NCI-H1105 (cell line): ENCODE results near the gene ALAD.
"Not testable (repeated sequence)": the region's sequence is repeated elsewhere in the genome, so short reads cannot be mapped to it uniquely, and the experiment has no call there.

Source experiments
- DNase-seq: peaks from one replicate; lab custom pipeline; 2025; lab: John Stamatoyannopoulos, UW

ALAD gene

GRCh38 chr9:113373676-113374392 lies 27.2 kb downstream of the ALAD start:
- DNase-seq: no peak

GRCh38 chr9:113373256-113373655 lies 27.8 kb downstream of the ALAD start:
- DNase-seq: no peak

- no peak for DNase-seq
Observed at GRCh38 chr9:113372059-113372458, 29.0 kb downstream of the ALAD start.

GRCh38 chr9:113370806-113371325 lies 30.2 kb downstream of the ALAD start:
- DNase-seq: peak; percentile 77

- no peak for DNase-seq
Observed at GRCh38 chr9:113369855-113370140, 31.3 kb downstream of the ALAD start.

GRCh38 chr9:113368982-113369854 lies 31.9 kb downstream of the ALAD start:
- DNase-seq: no peak

- DNase-seq: no peak
Observed at GRCh38 chr9:113368348-113368981, 32.6 kb downstream of the ALAD start.

GRCh38 chr9:113365652-113366051 lies 35.4 kb downstream of the ALAD start:
- DNase-seq: not testable (repeated sequence)

GRCh38 chr9:113364951-113365350 lies 36.1 kb downstream of the ALAD start:
- no peak for DNase-seq

GRCh38 chr9:113363336-113363735 lies 37.7 kb downstream of the ALAD start:
- no peak for DNase-seq

- DNase-seq: no peak
Observed at GRCh38 chr9:113361304-113362018, 39.6 kb downstream of the ALAD start.

GRCh38 chr9:113360242-113360842 lies 40.7 kb downstream of the ALAD start:
- DNase-seq: no peak

GRCh38 chr9:113359385-113359784 lies 41.7 kb downstream of the ALAD start:
- DNase-seq: no peak

- DNase-seq: no peak
Observed at GRCh38 chr9:113356686-113357292, 44.3 kb downstream of the ALAD start.

GRCh38 chr9:113355040-113355596 lies 46.0 kb downstream of the ALAD start:
- DNase-seq: no peak

GRCh38 chr9:113352411-113352810 lies 48.7 kb downstream of the ALAD start:
- DNase-seq: no peak

- DNase-seq: no peak
Observed at GRCh38 chr9:113352006-113352405, 49.1 kb downstream of the ALAD start.

- DNase-seq: no peak
Observed at GRCh38 chr9:113350937-113351336, 50.1 kb downstream of the ALAD start.

GRCh38 chr9:113350107-113350661 lies 50.9 kb downstream of the ALAD start:
- no peak for DNase-seq

GRCh38 chr9:113349445-113350094 lies 51.5 kb downstream of the ALAD start, which contains the start of gene BSPRY:
TSS of gene BSPRY (plus strand) at chr9:113349541. CDS start at chr9:113349580, 39 bp downstream.
- DNase-seq: no peak
